ENCODE results near the gene LENG1.

LENG1 gene

GRCh38 chr19:54164369-54165068 lies 5.0 kb upstream of the LENG1 start:
- DNase-seq: peak; percentile 45 to 53

- DNase-seq: no peak
Measured at GRCh38 chr19:54162884-54163283, 3.4 kb upstream of the LENG1 start.

GRCh38 chr19:54162241-54162805 lies 2.8 kb upstream of the LENG1 start:
- peak; percentile 86 to 92 for DNase-seq

GRCh38 chr19:54160854-54161253 lies 1.3 kb upstream of the LENG1 start:
- no peak for DNase-seq

- DNase-seq: peak in 1 of 2 donors; percentile 3
Measured at GRCh38 chr19:54160182-54160811, 776 bp upstream of the LENG1 start.

- peak; percentile 38 to 48 for DNase-seq
Measured at GRCh38 chr19:54158812-54159351, 639 bp downstream of the LENG1 start.

GRCh38 chr19:54156953-54157352 lies 2.6 kb downstream of the LENG1 start:
- no peak for DNase-seq

- DNase-seq: no peak
Measured at GRCh38 chr19:54156490-54156889, 3.0 kb downstream of the LENG1 start.

GRCh38 chr19:54155694-54156093 lies 3.8 kb downstream of the LENG1 start:
- no peak for DNase-seq

- no peak for DNase-seq
Measured at GRCh38 chr19:54154603-54155345, 4.7 kb downstream of the LENG1 start.

- DNase-seq: no peak
Measured at GRCh38 chr19:54153731-54154326, 5.7 kb downstream of the LENG1 start.

- DNase-seq: no peak
Measured at GRCh38 chr19:54152878-54153524, 6.5 kb downstream of the LENG1 start.

GRCh38 chr19:54152267-54152666 lies 7.3 kb downstream of the LENG1 start:
- DNase-seq: no peak

GRCh38 chr19:54151362-54152035 lies 8.0 kb downstream of the LENG1 start:
- DNase-seq: no peak

- DNase-seq: no peak
Measured at GRCh38 chr19:54149021-54149812, 10.3 kb downstream of the LENG1 start.

GRCh38 chr19:54148158-54148557 lies 11.4 kb downstream of the LENG1 start:
- no peak for DNase-seq

- DNase-seq: no peak
Measured at GRCh38 chr19:54147676-54148075, 11.8 kb downstream of the LENG1 start.

- DNase-seq: no peak
Measured at GRCh38 chr19:54145541-54146158, 13.9 kb downstream of the LENG1 start.

GRCh38 chr19:54142166-54142780 lies 17.2 kb downstream of the LENG1 start:
- DNase-seq: no peak

GRCh38 chr19:54141356-54141755 lies 18.2 kb downstream of the LENG1 start:
- peak in 1 of 2 donors; percentile 23 for DNase-seq

All from inflammatory macrophage (primary cell).